ENCODE measurements around the gene C2.

DNA sequence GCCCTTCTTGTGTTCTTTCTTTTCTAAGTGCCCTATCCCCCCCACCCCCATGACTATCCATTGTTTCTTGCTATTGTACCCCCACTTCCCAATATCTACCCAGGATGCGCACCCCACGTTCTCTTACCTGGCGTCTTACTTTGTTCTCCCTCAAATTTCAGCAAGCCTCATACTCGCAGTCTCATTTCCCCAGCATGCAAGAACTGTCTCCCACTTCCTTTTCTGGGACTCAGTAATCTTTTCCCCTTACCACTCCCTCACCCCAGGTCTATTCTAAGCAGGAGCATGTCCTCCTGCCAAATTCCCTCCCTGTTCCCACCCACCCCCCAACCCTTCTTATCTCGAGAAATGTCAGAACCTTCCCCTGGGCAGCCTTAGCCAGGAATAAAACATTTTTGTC is 28.3 kb upstream of the C2 start:
- TF ChIP-seq, protein P1, sequence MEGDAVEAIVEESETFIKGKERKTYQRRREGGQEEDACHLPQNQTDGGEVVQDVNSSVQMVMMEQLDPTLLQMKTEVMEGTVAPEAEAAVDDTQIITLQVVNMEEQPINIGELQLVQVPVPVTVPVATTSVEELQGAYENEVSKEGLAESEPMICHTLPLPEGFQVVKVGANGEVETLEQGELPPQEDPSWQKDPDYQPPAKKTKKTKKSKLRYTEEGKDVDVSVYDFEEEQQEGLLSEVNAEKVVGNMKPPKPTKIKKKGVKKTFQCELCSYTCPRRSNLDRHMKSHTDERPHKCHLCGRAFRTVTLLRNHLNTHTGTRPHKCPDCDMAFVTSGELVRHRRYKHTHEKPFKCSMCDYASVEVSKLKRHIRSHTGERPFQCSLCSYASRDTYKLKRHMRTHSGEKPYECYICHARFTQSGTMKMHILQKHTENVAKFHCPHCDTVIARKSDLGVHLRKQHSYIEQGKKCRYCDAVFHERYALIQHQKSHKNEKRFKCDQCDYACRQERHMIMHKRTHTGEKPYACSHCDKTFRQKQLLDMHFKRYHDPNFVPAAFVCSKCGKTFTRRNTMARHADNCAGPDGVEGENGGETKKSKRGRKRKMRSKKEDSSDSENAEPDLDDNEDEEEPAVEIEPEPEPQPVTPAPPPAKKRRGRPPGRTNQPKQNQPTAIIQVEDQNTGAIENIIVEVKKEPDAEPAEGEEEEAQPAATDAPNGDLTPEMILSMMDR (IDR thresholded peaks at IDR 0.05 in 4 of 5, conservative IDR thresholded peaks at IDR 0.05 in 1 of 5), result no peak
- no peak for TF ChIP-seq POLR2A (IDR thresholded peaks at IDR 0.05)

Measured in gastrocnemius medialis (tissue), 4 donors.